Measurements from ENCODE around the gene TRIP12. TPM values are rescaled to one million over a fixed set of nuclear protein-coding genes. Genes with fewer than 3 reads are reported as not detected.
"Not testable (repeated sequence)": the region's sequence is repeated elsewhere in the genome, so short reads cannot be mapped to it uniquely, and the experiment has no call there.

TRIP12 gene
- total and polyA plus RNA-seq, 2 of the 4 experiments (the other 2 are of a cell fraction): 51.6 to 209 TPM

DNA sequence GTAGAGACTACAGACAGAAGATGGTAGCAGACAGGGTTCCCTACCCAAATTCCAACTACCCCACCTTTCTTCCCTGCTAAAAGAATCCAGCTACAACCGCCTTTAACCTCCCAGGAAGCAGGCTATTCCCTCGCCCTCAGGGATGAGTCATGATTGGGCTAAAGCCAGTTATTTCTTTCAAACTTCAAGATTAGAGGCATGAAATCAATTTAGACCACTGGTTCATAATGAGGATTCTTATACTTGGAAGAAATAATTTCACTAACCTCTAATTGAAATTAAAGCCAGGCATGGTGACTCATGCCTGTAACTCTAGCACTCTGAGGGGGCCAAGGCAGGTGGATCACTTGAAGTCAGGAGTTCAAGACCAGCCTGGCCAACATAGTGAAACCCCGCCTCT is 20.0 kb downstream of the TRIP12 start:
- H3K9ac ChIP-seq (ENCODE audit: low read depth, low read length): no peak overlapping the region
- H3K56ac ChIP-seq (ENCODE audit: extremely low read depth, insufficient read depth, low read length): no peak overlapping the region
- H2BK5ac ChIP-seq (ENCODE audit: low read depth, low read length, poor library complexity, severe bottlenecking): peak overlapping the region; percentile 29
- H4K91ac ChIP-seq (ENCODE audit: insufficient read depth, low read depth, low read length): no peak overlapping the region
- no peak overlapping the region for H2BK20ac ChIP-seq (ENCODE audit: low read depth, low read length)
- intact Hi-C loops (cut with micrococcal nuclease): no loop called here
- H3K36me3 ChIP-seq (ENCODE audit: control insufficient read depth, insufficient read depth, low read length): peaks cover 21% of the 10 kb centered on the region
- BruUV-seq (replicated peaks): no TSS peak
- H3K4me3 ChIP-seq (ENCODE audit: insufficient read depth, low read depth, low read length): no peak overlapping the region
- peaks cover 82% of the 10 kb centered on the region for H4K20me1 ChIP-seq (ENCODE audit: insufficient read depth, low read length)
- CTCF ChIA-PET: no interaction called here
- no peak overlapping the region for H4K8ac ChIP-seq (ENCODE audit: low read depth in 2 of 2, low read length in 2 of 2)
- H2AK9ac ChIP-seq (replicated peaks; ENCODE audit: low read depth, low read length, poor library complexity): no peak overlapping the region
- in situ Hi-C loops (cut with MboI; ENCODE audit: low sequenced_read_pairs): no loop called here
- no peaks in the 10 kb centered on the region for H3K27me3 ChIP-seq (ENCODE audit: control insufficient read depth, insufficient read depth, low read length)
- dilution Hi-C loops (cut with HindIII; ENCODE audit: low sequenced_read_pairs, unreplicated experiment): no loop called here
- no peak overlapping the region for H2AFZ ChIP-seq (replicated peaks; ENCODE audit: low read length, poor library complexity)
- no peak overlapping the region for H2BK15ac ChIP-seq (ENCODE audit: low read depth, low read length)
- no peak overlapping the region for H3K23ac ChIP-seq (ENCODE audit: low read depth, low read length)
- H2BK120ac ChIP-seq (ENCODE audit: low read depth, low read length): no peak overlapping the region
- H3K4me2 ChIP-seq (ENCODE audit: low read depth, low read length): no peak overlapping the region
- H3K9me1 ChIP-seq (ENCODE audit: insufficient read depth, low read length): peaks cover 5% of the 10 kb centered on the region; the same call in 1 of the 2 replicates
- no peaks in the 10 kb centered on the region for H3K9me3 ChIP-seq (ENCODE audit: control insufficient read depth, insufficient read depth, low read length)
- POLR2A ChIA-PET (ENCODE audit: unreplicated experiment): no interaction called here
- TF ChIP-seq MAZ (IDR thresholded peaks at IDR 0.05; ENCODE audit: borderline replicate concordance, low read depth, low read length): no peak
- no peak for TF ChIP-seq RCOR1 (IDR thresholded peaks at IDR 0.05; ENCODE audit: insufficient replicate concordance, low read length)
- TF ChIP-seq, protein P1, sequence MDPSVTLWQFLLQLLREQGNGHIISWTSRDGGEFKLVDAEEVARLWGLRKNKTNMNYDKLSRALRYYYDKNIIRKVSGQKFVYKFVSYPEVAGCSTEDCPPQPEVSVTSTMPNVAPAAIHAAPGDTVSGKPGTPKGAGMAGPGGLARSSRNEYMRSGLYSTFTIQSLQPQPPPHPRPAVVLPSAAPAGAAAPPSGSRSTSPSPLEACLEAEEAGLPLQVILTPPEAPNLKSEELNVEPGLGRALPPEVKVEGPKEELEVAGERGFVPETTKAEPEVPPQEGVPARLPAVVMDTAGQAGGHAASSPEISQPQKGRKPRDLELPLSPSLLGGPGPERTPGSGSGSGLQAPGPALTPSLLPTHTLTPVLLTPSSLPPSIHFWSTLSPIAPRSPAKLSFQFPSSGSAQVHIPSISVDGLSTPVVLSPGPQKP (IDR thresholded peaks at IDR 0.05; ENCODE audit: borderline replicate concordance, low read depth, low read length): no peak
- no peak for TF ChIP-seq CHD1 (IDR thresholded peaks at IDR 0.05; ENCODE audit: low read depth, low read length)
- TF ChIP-seq FOS (IDR thresholded peaks at IDR 0.05; ENCODE audit: low read depth, low read length): peak; percentile 56; the same call in 1 of the 2 replicates
- no peak for TF ChIP-seq RFX5 (IDR thresholded peaks at IDR 0.05; ENCODE audit: low read depth, low read length)
- no peak for TF ChIP-seq POLR2A (IDR thresholded peaks at IDR 0.05; ENCODE audit: low read depth, low read length)
- no peak for TF ChIP-seq SMC3 (IDR thresholded peaks at IDR 0.05; ENCODE audit: low read depth, low read length)
- H3K14ac ChIP-seq (replicated peaks; ENCODE audit: low read depth, low read length): no peak overlapping the region
- peaks cover 4 to 65% of the 10 kb centered on the region in 2 experiments for H3K79me1 ChIP-seq (ENCODE audit: low read depth in 1 of 2, low read length in 2 of 2)
- H3K27ac ChIP-seq (ENCODE audit: insufficient read depth, low read length): no peak overlapping the region
- 88% methylated on average over 1 of the region's 3 CpGs; no CpG with 5 or more reads in 1 of the 2 experiments for WGBS, 2 experiments (ENCODE audit: extremely low coverage in 2 of 2, insufficient read length in 1 of 2)
- ATAC-seq (ENCODE audit: low read depth) (peak; percentile 70), DNase-seq (peak; percentile 73)
- no peak overlapping the region for H4K5ac ChIP-seq (ENCODE audit: low read depth, low read length)
- no peak overlapping the region for H3K18ac ChIP-seq (ENCODE audit: low read depth, low read length)
- no peaks in the 10 kb centered on the region; the same call in 1 of the 2 replicates for H3K4me1 ChIP-seq (ENCODE audit: control insufficient read depth, insufficient read depth, low read length)
- no peak overlapping the region for H3K4ac ChIP-seq (ENCODE audit: low read depth, low read length)
- no peak overlapping the region; the same call in 1 of the 2 replicates for H2AK5ac ChIP-seq (ENCODE audit: low read depth, low read length)

DNA sequence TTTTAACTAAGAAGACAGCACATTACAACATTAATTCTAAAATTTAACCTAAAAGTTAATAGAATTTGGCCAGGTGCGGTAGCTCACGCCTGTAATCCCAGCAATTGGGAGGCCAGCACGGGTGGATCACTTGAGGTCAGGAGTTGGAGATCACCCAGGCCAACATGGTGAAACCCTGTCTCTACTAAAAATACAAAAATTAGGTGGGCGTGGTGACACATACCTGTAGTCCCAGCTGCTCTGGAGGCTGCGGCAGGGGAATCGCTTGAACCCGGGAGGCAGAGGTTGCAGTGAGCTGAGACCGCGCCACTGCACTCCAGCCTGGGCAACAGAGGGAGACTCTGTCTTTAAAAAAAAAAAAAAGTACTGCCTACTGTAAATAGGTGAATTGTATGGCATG is 21.3 kb downstream of the TRIP12 start:
- H2AFZ ChIP-seq (replicated peaks; ENCODE audit: low read length, poor library complexity); H3K27ac ChIP-seq (ENCODE audit: insufficient read depth, low read length); H3K18ac ChIP-seq (ENCODE audit: low read depth, low read length); H3K27me3 ChIP-seq (ENCODE audit: control insufficient read depth, insufficient read depth, low read length); H3K4me1 ChIP-seq (ENCODE audit: control insufficient read depth, insufficient read depth, low read length); H4K5ac ChIP-seq (ENCODE audit: low read depth, low read length); ATAC-seq (ENCODE audit: low read depth); H2BK20ac ChIP-seq (ENCODE audit: low read depth, low read length); H3K9me3 ChIP-seq (ENCODE audit: control insufficient read depth, insufficient read depth, low read length); H2AK9ac ChIP-seq (replicated peaks; ENCODE audit: low read depth, low read length, poor library complexity); H3K9ac ChIP-seq (ENCODE audit: low read depth, low read length); H4K8ac ChIP-seq (ENCODE audit: low read depth in 2 of 2, low read length in 2 of 2); H2BK15ac ChIP-seq (ENCODE audit: low read depth, low read length); H3K56ac ChIP-seq (ENCODE audit: extremely low read depth, insufficient read depth, low read length); DNase-seq; H3K23ac ChIP-seq (ENCODE audit: low read depth, low read length); H2AK5ac ChIP-seq (ENCODE audit: low read depth, low read length); H3K4ac ChIP-seq (ENCODE audit: low read depth, low read length); CTCF ChIA-PET; H2BK120ac ChIP-seq (ENCODE audit: low read depth, low read length); dilution Hi-C loops (cut with HindIII; ENCODE audit: low sequenced_read_pairs, unreplicated experiment); H3K14ac ChIP-seq (replicated peaks; ENCODE audit: low read depth, low read length); H4K91ac ChIP-seq (ENCODE audit: insufficient read depth, low read depth, low read length); POLR2A ChIA-PET (ENCODE audit: unreplicated experiment); intact Hi-C loops (cut with micrococcal nuclease); H3K9me1 ChIP-seq (ENCODE audit: insufficient read depth, low read length); in situ Hi-C loops (cut with MboI; ENCODE audit: low sequenced_read_pairs); BruUV-seq (replicated peaks); H2BK5ac ChIP-seq (ENCODE audit: low read depth, low read length, poor library complexity, severe bottlenecking); H3K4me3 ChIP-seq (ENCODE audit: insufficient read depth, low read depth, low read length); H3K4me2 ChIP-seq (ENCODE audit: low read depth, low read length): not testable (repeated sequence)
- peaks cover 22% of the 10 kb centered on the region for H3K36me3 ChIP-seq (ENCODE audit: control insufficient read depth, insufficient read depth, low read length)
- peaks cover 4 to 66% of the 10 kb centered on the region in 2 experiments for H3K79me1 ChIP-seq (ENCODE audit: low read depth in 1 of 2, low read length in 2 of 2)
- 100% methylated on average over 3 of the region's 9 CpGs; no CpG with 5 or more reads in 1 of the 2 experiments for WGBS, 2 experiments (ENCODE audit: extremely low coverage in 2 of 2, insufficient read length in 1 of 2)
- H4K20me1 ChIP-seq (ENCODE audit: insufficient read depth, low read length): peaks cover 81% of the 10 kb centered on the region
